HCT116 (cell line): ENCODE measurements around the gene GPS1. TPM values are rescaled to one million over a fixed set of nuclear protein-coding genes. Genes with fewer than 3 reads are reported as not detected.

Source experiments
- ATAC-seq: fragments of 200-7000 bp; cut with Tn5 transposase; 2 replicates; pipeline ENCODE4 v1.9.1; 2020; ENCODE audit warnings: mild to moderate bottlenecking, moderate library complexity
- BruUV-seq: library from RNA; stranded (reverse); fragments of 400-500 nt; replicated peaks from 2 replicates; lab custom pipeline; 2021; lab: Mats Ljungman, UMichigan
- CTCF ChIA-PET: fragments of 300-600 bp; sonication (Branson Sonifier 250); formaldehyde crosslinking; loops from one replicate; lab custom pipeline; 2021; ENCODE audit warnings: antibody characterized with exemption; lab: Charles Lee
- POLR2A ChIA-PET: fragments of 300-600, 350-600 bp; sonication (Branson Sonifier 250); formaldehyde crosslinking; loops from one replicate; lab custom pipeline; 2021; ENCODE audit warnings: antibody characterized with exemption; lab: Charles Lee
- RAD21 ChIA-PET, 2 experiments: fragments of 300-600 bp; sonication (Branson Sonifier 250); formaldehyde crosslinking; loops; one replicate each; lab custom pipeline; 2023; ENCODE audit warnings: low total read pairs in 2 of 2; ENCODE audit not compliant: uncharacterized antibody in 2 of 2, unreplicated experiment in 2 of 2, low non-redundant PET in 1 of 2; lab: Charles Lee
- DNase-seq: peaks from one replicate; pipeline ENCODE4 v3.0.0-alpha.2; 2010; ENCODE audit warnings: low read depth, low spot score
- H2AFZ ChIP-seq: fragments of 200-600 bp; shearing (Covaris generic), sonication (generic); 2 replicates; pipeline ENCODE4 v1.6.1; 2017; ENCODE audit warnings: low read depth, mixed run types, mixed read lengths, antibody characterized with exemption, low read length; ENCODE audit not compliant: poor library complexity, severe bottlenecking
- H3K27ac ChIP-seq: 2 replicates; pipeline ENCODE4 v1.5.1; 2012; ENCODE audit warnings: low read depth, low read length
- H3K27me3 ChIP-seq: fragments of 200-600 bp; sonication (generic); 2 replicates; pipeline ENCODE4 v1.6.1; 2016; ENCODE audit warnings: mixed run types, low read length, mixed read lengths; ENCODE audit not compliant: insufficient read depth
- H3K36me3 ChIP-seq, 2 experiments: fragments of 200-500 bp in 1 of 2; fragments of 200-600 bp in 1 of 2; sonication (Bioruptor generic) in 1 of 2; sonication (generic) in 1 of 2; 2 replicates each; pipeline versions ENCODE4 v1.5.1 to v1.6.1; 2014 to 2016; ENCODE audit warnings: low read length in 2 of 2, inconsistent platforms in 1 of 2, mixed read lengths in 1 of 2, mixed run types in 1 of 2; ENCODE audit not compliant: insufficient read depth in 2 of 2, control insufficient read depth in 1 of 2
- H3K4me1 ChIP-seq, 2 experiments: fragments of 200-600 bp in 1 of 2; sonication (generic) in 1 of 2; 2 replicates each; pipeline versions ENCODE4 v1.5.1 to v1.6.1; 2012 to 2017; ENCODE audit warnings: low read length in 2 of 2, inconsistent platforms in 1 of 2, mild to moderate bottlenecking in 1 of 2, mixed read lengths in 1 of 2, mixed run types in 1 of 2, moderate library complexity in 1 of 2; ENCODE audit not compliant: insufficient read depth in 2 of 2, control insufficient read depth in 1 of 2
- H3K4me2 ChIP-seq: fragments of 200-600 bp; sonication (generic); 2 replicates; pipeline ENCODE4 v1.6.1; 2017; ENCODE audit warnings: mixed run types, low read length, mixed read lengths
- H3K4me3 ChIP-seq, 2 experiments: fragments of 200-600 bp in 1 of 2; sonication (generic) in 1 of 2; replicated peaks in 1 of 2; 2 replicates each; pipeline ENCODE4 v1.5.1; 2011 to 2016; ENCODE audit warnings: low read length in 2 of 2, control low read depth in 1 of 2, low read depth in 1 of 2, mild to moderate bottlenecking in 1 of 2, mixed read lengths in 1 of 2, mixed run types in 1 of 2
- H3K79me2 ChIP-seq: fragments of 200-600 bp; sonication (generic); 2 replicates; pipeline ENCODE4 v1.6.1; 2017; ENCODE audit warnings: mild to moderate bottlenecking, mixed run types, low read length, moderate library complexity, mixed read lengths; ENCODE audit not compliant: insufficient read depth
- H3K9ac ChIP-seq: fragments of 200-600 bp; sonication (generic); 2 replicates; pipeline ENCODE4 v1.6.1; 2016; ENCODE audit warnings: low read length, mixed read lengths
- H3K9me2 ChIP-seq: fragments of 200-600 bp; sonication (generic), shearing (Covaris generic); 2 replicates; pipeline ENCODE4 v1.6.1; 2017; ENCODE audit warnings: mixed run types, mild to moderate bottlenecking, moderate library complexity; ENCODE audit not compliant: insufficient read depth
- H3K9me3 ChIP-seq, 2 experiments: fragments of 200-500 bp in 1 of 2; fragments of 200-600 bp in 1 of 2; sonication (Bioruptor generic) in 1 of 2; sonication (generic) in 1 of 2; 2 replicates each; pipeline ENCODE4 v1.6.1; 2014 to 2017; ENCODE audit warnings: low read length in 2 of 2, mixed read lengths in 2 of 2, inconsistent platforms in 1 of 2, low read depth in 1 of 2, mild to moderate bottlenecking in 1 of 2, mixed run types in 1 of 2, moderate library complexity in 1 of 2; ENCODE audit not compliant: control insufficient read depth in 1 of 2, insufficient read depth in 1 of 2
- H4K20me1 ChIP-seq: fragments of 200-600 bp; sonication (generic), shearing (Covaris generic); 2 replicates; pipeline ENCODE4 v1.6.1; 2017; ENCODE audit warnings: mixed run types, mild to moderate bottlenecking, moderate library complexity; ENCODE audit not compliant: insufficient read depth
- ATF3 ChIP-seq: IDR thresholded peaks from 2 replicates; pipeline ENCODE4 v1.6.1; 2012
- CBX3 ChIP-seq: IDR thresholded peaks from 2 replicates; pipeline ENCODE4 v1.6.1; 2012; ENCODE audit warnings: low read depth
- CEBPB ChIP-seq: IDR thresholded peaks from 2 replicates; pipeline ENCODE4 v1.6.1; 2012; ENCODE audit warnings: low read depth
- EGR1 ChIP-seq: IDR thresholded peaks from 2 replicates; pipeline ENCODE4 v1.6.1; 2012; ENCODE audit warnings: low read depth
- EZH2phosphoT487 ChIP-seq: fragments of 200-600 bp; IDR thresholded peaks from 2 replicates; pipeline ENCODE4 v1.6.1; 2018; ENCODE audit warnings: antibody characterized with exemption, borderline replicate concordance
- FOSL1 ChIP-seq: IDR thresholded peaks from 2 replicates; pipeline ENCODE4 v1.6.1; 2012; ENCODE audit warnings: low read depth
- JUND ChIP-seq: IDR thresholded peaks from 2 replicates; pipeline ENCODE4 v1.6.1; 2012
- MAX ChIP-seq: IDR thresholded peaks from 2 replicates; pipeline ENCODE4 v1.6.1; 2012
- POLR2A ChIP-seq: IDR thresholded peaks from 2 replicates; pipeline ENCODE4 v1.7.0; 2011; ENCODE audit warnings: borderline replicate concordance; ENCODE audit not compliant: insufficient read depth, insufficient read length; ENCODE audit errors: extremely low read depth
- POLR2AphosphoS5 ChIP-seq: IDR thresholded peaks from 2 replicates; pipeline ENCODE4 v1.6.1; 2011; ENCODE audit warnings: mild to moderate bottlenecking, low read depth, low read length, moderate library complexity
- SIN3A ChIP-seq: IDR thresholded peaks from 2 replicates; pipeline ENCODE4 v1.6.1; 2012; ENCODE audit warnings: low read depth
- SP1 ChIP-seq: IDR thresholded peaks from 2 replicates; pipeline ENCODE4 v1.6.1; 2012; ENCODE audit warnings: low read depth
- SRF ChIP-seq: IDR thresholded peaks from 2 replicates; pipeline ENCODE4 v1.6.1; 2012; ENCODE audit warnings: low read depth
- TCF7L2 ChIP-seq: IDR thresholded peaks from 2 replicates; pipeline ENCODE4 v1.7.0; 2011; ENCODE audit warnings: borderline replicate concordance, inconsistent platforms; ENCODE audit not compliant: insufficient read depth, insufficient read length; ENCODE audit errors: extremely low read depth
- YY1 ChIP-seq: IDR thresholded peaks from 2 replicates; pipeline ENCODE4 v1.6.1; 2011; ENCODE audit warnings: low read length, low read depth, moderate library complexity, mild to moderate bottlenecking; ENCODE audit not compliant: insufficient replicate concordance; ENCODE audit errors: extremely low read depth
- ZBTB33 ChIP-seq: IDR thresholded peaks from 2 replicates; pipeline ENCODE4 v1.6.1; 2011; ENCODE audit warnings: mild to moderate bottlenecking, low read length, moderate library complexity; ENCODE audit not compliant: insufficient replicate concordance; ENCODE audit errors: extremely low read depth
- ZFX ChIP-seq: fragments of 450-650 bp; IDR thresholded peaks from 2 replicates; pipeline ENCODE4 v1.6.1; 2017
- ZNF274 ChIP-seq: fragments of 200-500 bp; sonication (Bioruptor generic); IDR thresholded peaks from 2 replicates; pipeline ENCODE4 v1.6.1; 2014; ENCODE audit warnings: mild to moderate bottlenecking, low read depth, low read length, inconsistent platforms
- intact Hi-C: fragments of 100-400 bp; cut with micrococcal nuclease; formaldehyde crosslinking; loops from 2 replicates; pipeline ENCODE4 v1.10.0; 2022
- total RNA-seq: library from RNA; stranded (reverse); gene quantifications from one replicate; pipeline ENCODE4 v1.2.1, GENCODE V29; 2021; ENCODE audit not compliant: unreplicated experiment

GPS1 gene
- total RNA-seq, 1 experiment from 2014 or later, result 205 TPM

GRCh38 chr17:82065193-82065637 is 13.5 kb downstream of the GPS1 start:
- ChIA-PET CTCF (no interaction called here), POLR2A (interaction anchor here (0.9 kb wide), 1 partner anchor 34 kb away, joined by 3 read pairs; no protein-coding TSS in a partner anchor), RAD21 (no interaction called here)
- intact Hi-C loops, result no loop called here
- BruUV-seq, result no TSS peak
- Histone ChIP-seq H2AFZ (no peak overlapping the region), H3K27me3 (no peaks in the 10 kb centered on the region), H3K4me1 (peaks cover 11 to 22% of the 10 kb centered on the region in 2 experiments; a peak in 3 of 4 replicates), H3K9ac (peak overlapping the region; percentile 100), H4K20me1 (no peaks in the 10 kb centered on the region), H3K79me2 (peaks cover 35% of the 10 kb centered on the region), H3K9me3 (no peaks in the 10 kb centered on the region), H3K4me3 (peak overlapping the region; percentile 96 to 100), H3K36me3 (peaks cover 15 to 40% of the 10 kb centered on the region in 2 experiments; a peak in 3 of 4 replicates), H3K4me2 (peak overlapping the region; percentile 100), H3K27ac (peak overlapping the region; percentile 89), H3K9me2 (no peaks in the 10 kb centered on the region)
- TF ChIP-seq POLR2A (no peak), MAX (peak; percentile 71; the same call in 1 of the 2 replicates)
- peak; percentile 56 for ATAC-seq
- no peak for DNase-seq

GRCh38 chr17:82065638-82066303 is 14.1 kb downstream of the GPS1 start, which contains the start of gene DUS1L:
Gene DUS1L (minus strand): TSS chr17:82065804. CDS start chr17:82065059, 745 bp downstream.
- Histone ChIP-seq H3K4me2 (peak within 1 kb of the TSS; percentile 100), H2AFZ (peak within 1 kb of the TSS; percentile 68), H3K27me3 (no peaks in the 10 kb centered on the region), H3K4me3 (peak within 1 kb of the TSS; percentile 96 to 100), H3K4me1 (peaks cover 11 to 22% of the 10 kb centered on the region in 2 experiments; a peak in 3 of 4 replicates), H3K27ac (peak within 1 kb of the TSS; percentile 89), H3K36me3 (peaks cover 14 to 34% of the 10 kb centered on the region in 2 experiments; a peak in 3 of 4 replicates), H3K9me3 (no peaks in the 10 kb centered on the region), H3K9ac (peak within 1 kb of the TSS; percentile 100), H4K20me1 (no peaks in the 10 kb centered on the region), H3K9me2 (no peaks in the 10 kb centered on the region), H3K79me2 (peaks cover 35% of the 10 kb centered on the region)
- ChIA-PET CTCF (no interaction called here), POLR2A (no interaction called here), RAD21 (no interaction called here)
- DNase-seq (no peak), ATAC-seq (peak; percentile 71)
- intact Hi-C loops, result no loop called here
- TSS peak; percentile 81 for BruUV-seq
- TF ChIP-seq CEBPB (no peak), FOSL1 (no peak), TCF7L2 (peak; percentile 75), SIN3A (peak; percentile 80; the same call in 1 of the 2 replicates), MAX (peak; percentile 80), POLR2A (peak; percentile 87), SP1 (no peak; the same call in 1 of the 2 replicates), ZNF274 (no peak), SRF (no peak; the same call in 1 of the 2 replicates), POLR2AphosphoS5 (peak; percentile 49; the same call in 1 of the 2 replicates), ZFX (peak; percentile 99), YY1 (peak; percentile 88), JUND (no peak), EZH2phosphoT487 (no peak), EGR1 (no peak), ATF3 (no peak), ZBTB33 (no peak), CBX3 (no peak)
